GM12878 (cell line): ENCODE results near the gene IRF1.

Experiments used
- BMI1 ChIP-seq: fragments of 450-650 bp; IDR thresholded peaks from 2 replicates; pipeline ENCODE4 v1.6.1; 2016; ENCODE audit warnings: mild to moderate bottlenecking, moderate library complexity, borderline replicate concordance
- EP300 ChIP-seq, 2 experiments: fragments of 150-350 bp in 1 of 2; IDR thresholded peaks; 2 replicates each; pipeline ENCODE4 v1.6.1; 2011 to 2012; ENCODE audit warnings: low read depth in 2 of 2, low read length in 2 of 2, borderline replicate concordance in 1 of 2, improper control_type of control experiment in 1 of 2, inconsistent platforms in 1 of 2; ENCODE audit not compliant: control insufficient read depth in 1 of 2
- FOS ChIP-seq: IDR thresholded peaks from 3 replicates; pipeline ENCODE4 v1.6.1; 2011; ENCODE audit warnings: borderline replicate concordance; ENCODE audit not compliant: insufficient read length; ENCODE audit errors: extremely low read depth
- MTA3 ChIP-seq: IDR thresholded peaks from 2 replicates; pipeline ENCODE4 v1.6.1; 2012; ENCODE audit warnings: low read length, inconsistent platforms, borderline replicate concordance
- NFXL1 ChIP-seq: fragments of 450-650 bp; IDR thresholded peaks from 2 replicates; pipeline ENCODE4 v1.6.1; 2017; ENCODE audit warnings: antibody characterized with exemption, mild to moderate bottlenecking, borderline replicate concordance
- POLR2AphosphoS5 ChIP-seq: IDR thresholded peaks from 2 replicates; pipeline ENCODE4 v1.6.1; 2011; ENCODE audit warnings: mild to moderate bottlenecking, low read length, inconsistent platforms
- SUZ12 ChIP-seq: fragments of 200-600 bp; sonication (generic); IDR thresholded peaks from one replicate; pipeline ENCODE4 v1.6.1; 2018; ENCODE audit warnings: antibody characterized with exemption, mild to moderate bottlenecking; ENCODE audit not compliant: unreplicated experiment
- YY1 ChIP-seq: IDR thresholded peaks from 2 replicates; pipeline ENCODE4 v1.6.1; 2011; ENCODE audit warnings: low read depth, mild to moderate bottlenecking, low read length
- TF ChIP-seq, protein P1 (sequence below): IDR thresholded peaks from 2 replicates; pipeline ENCODE4 v1.6.1; 2011; ENCODE audit warnings: borderline replicate concordance, low read depth, mild to moderate bottlenecking, moderate library complexity, low read length; ENCODE audit not compliant: insufficient read depth, poor library complexity, severe bottlenecking
- TF ChIP-seq, protein P2 (sequence below): fragments of 450-650 bp; conservative IDR thresholded peaks from 2 replicates; pipeline ENCODE4 v1.6.1; 2017; ENCODE audit warnings: mild to moderate bottlenecking, moderate library complexity
- TF ChIP-seq, protein P3 (sequence below), 3 experiments: IDR thresholded peaks in 2 of 3; conservative IDR thresholded peaks in 1 of 3; 2 replicates each; pipeline ENCODE4 v1.5.1; 2011; ENCODE audit warnings: low read depth in 3 of 3, low read length in 3 of 3, mild to moderate bottlenecking in 3 of 3, control low read depth in 2 of 3, moderate library complexity in 2 of 3, inconsistent platforms in 1 of 3, mixed read lengths in 1 of 3; ENCODE audit not compliant: control insufficient read depth in 2 of 3, insufficient read depth in 1 of 3; ENCODE audit errors: extremely low read depth in 1 of 3

DNA sequence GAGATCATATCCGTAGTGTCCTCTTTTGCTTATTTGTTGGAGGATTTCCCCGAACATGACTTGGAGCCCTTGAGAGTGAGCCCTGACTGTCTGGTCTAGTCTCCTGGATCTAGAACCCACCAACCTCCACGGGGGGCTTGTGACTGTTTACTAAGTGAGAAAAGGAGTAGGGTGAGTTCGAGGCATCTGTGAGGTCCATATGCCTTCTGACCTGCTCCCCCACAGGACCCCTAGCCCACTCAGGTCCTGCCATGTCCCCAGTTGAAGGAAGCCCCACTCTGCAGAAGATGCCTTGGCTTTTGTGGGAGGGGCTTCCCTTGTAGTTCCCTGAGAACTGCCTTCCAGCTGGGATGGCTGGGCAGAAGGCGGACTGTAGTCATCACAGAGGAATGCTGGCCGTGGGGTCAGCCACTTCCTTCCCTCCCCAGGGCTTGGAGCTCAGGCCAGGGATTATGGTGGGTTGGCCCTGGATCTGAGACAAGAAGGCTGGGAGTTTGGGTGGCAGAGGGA lies 7.0 kb upstream of the IRF1 start:
- TF ChIP-seq, protein P1, sequence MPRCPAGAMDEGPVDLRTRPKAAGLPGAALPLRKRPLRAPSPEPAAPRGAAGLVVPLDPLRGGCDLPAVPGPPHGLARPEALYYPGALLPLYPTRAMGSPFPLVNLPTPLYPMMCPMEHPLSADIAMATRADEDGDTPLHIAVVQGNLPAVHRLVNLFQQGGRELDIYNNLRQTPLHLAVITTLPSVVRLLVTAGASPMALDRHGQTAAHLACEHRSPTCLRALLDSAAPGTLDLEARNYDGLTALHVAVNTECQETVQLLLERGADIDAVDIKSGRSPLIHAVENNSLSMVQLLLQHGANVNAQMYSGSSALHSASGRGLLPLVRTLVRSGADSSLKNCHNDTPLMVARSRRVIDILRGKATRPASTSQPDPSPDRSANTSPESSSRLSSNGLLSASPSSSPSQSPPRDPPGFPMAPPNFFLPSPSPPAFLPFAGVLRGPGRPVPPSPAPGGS, result no peak
- TF ChIP-seq, protein P2, sequence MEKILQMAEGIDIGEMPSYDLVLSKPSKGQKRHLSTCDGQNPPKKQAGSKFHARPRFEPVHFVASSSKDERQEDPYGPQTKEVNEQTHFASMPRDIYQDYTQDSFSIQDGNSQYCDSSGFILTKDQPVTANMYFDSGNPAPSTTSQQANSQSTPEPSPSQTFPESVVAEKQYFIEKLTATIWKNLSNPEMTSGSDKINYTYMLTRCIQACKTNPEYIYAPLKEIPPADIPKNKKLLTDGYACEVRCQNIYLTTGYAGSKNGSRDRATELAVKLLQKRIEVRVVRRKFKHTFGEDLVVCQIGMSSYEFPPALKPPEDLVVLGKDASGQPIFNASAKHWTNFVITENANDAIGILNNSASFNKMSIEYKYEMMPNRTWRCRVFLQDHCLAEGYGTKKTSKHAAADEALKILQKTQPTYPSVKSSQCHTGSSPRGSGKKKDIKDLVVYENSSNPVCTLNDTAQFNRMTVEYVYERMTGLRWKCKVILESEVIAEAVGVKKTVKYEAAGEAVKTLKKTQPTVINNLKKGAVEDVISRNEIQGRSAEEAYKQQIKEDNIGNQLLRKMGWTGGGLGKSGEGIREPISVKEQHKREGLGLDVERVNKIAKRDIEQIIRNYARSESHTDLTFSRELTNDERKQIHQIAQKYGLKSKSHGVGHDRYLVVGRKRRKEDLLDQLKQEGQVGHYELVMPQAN, result no peak
- TF ChIP-seq EP300 (IDR thresholded peaks at IDR 0.05; ENCODE audit: borderline replicate concordance in 1 of 2, control insufficient read depth in 1 of 2, low read depth in 2 of 2, low read length in 2 of 2) (no peak), POLR2AphosphoS5 (no peak), SUZ12 (no peak), NFXL1 (no peak), YY1 (no peak), BMI1 (no peak), FOS (no peak), MTA3 (no peak)
- TF ChIP-seq, protein P3, sequence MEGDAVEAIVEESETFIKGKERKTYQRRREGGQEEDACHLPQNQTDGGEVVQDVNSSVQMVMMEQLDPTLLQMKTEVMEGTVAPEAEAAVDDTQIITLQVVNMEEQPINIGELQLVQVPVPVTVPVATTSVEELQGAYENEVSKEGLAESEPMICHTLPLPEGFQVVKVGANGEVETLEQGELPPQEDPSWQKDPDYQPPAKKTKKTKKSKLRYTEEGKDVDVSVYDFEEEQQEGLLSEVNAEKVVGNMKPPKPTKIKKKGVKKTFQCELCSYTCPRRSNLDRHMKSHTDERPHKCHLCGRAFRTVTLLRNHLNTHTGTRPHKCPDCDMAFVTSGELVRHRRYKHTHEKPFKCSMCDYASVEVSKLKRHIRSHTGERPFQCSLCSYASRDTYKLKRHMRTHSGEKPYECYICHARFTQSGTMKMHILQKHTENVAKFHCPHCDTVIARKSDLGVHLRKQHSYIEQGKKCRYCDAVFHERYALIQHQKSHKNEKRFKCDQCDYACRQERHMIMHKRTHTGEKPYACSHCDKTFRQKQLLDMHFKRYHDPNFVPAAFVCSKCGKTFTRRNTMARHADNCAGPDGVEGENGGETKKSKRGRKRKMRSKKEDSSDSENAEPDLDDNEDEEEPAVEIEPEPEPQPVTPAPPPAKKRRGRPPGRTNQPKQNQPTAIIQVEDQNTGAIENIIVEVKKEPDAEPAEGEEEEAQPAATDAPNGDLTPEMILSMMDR (IDR thresholded peaks at IDR 0.05 in 2 of 3, conservative IDR thresholded peaks at IDR 0.05 in 1 of 3; ENCODE audit: control insufficient read depth in 2 of 3, extremely low read depth in 1 of 3, insufficient read depth in 1 of 3, low read depth in 3 of 3, low read length in 3 of 3), result no peak
